Right forelimb (tissue), 1 donor: ENCODE data around the gene TIAM1.

Source experiments
- DNase-seq: peaks from one replicate; pipeline ENCODE4 v3.0.0-alpha.2; 2018

Gene TIAM1

DNA sequence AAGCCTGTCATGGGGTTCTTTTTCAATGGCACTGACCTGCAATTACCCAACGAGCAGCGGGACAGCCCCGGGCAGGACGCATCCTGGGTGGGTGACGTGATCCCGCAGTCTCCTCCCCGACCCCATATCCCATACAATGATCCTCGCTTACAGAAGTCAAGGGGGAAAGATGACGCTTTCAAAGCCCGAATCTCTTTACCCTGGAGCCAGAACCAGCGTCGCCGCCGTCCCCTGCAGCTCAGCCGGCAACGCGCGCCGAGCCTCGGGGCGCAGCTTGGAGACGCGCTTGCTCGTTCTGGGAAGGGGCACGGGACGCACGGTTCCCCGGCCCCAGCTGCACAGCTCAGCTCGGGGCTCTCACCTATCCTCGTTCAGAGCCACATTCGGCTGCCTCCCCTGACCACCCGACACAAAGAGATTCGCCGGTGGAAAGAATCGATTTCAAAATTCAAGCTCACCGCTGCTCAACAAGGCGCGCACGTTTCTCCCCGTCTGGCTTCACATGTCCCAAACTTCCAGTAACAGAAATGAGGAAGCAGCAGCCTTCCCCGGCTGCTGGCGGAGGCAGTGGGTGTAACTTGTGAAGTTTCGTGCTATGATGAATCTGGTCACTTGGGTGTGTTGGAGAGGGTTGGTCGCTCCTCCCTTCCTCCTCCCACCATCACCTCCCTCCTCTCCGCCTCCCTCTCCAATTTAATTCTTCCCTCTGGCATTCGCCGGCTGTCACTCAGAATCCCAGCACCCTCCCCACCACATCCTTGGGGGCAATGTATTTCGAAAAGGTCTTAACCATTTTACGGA lies at the start of gene TIAM1:
TIAM1 (minus strand) TSS at position 582 of the 801 bp plus-strand sequence. CDS start 77,289 bp downstream, outside the sequence.
- DNase-seq = peak; percentile 79

DNA sequence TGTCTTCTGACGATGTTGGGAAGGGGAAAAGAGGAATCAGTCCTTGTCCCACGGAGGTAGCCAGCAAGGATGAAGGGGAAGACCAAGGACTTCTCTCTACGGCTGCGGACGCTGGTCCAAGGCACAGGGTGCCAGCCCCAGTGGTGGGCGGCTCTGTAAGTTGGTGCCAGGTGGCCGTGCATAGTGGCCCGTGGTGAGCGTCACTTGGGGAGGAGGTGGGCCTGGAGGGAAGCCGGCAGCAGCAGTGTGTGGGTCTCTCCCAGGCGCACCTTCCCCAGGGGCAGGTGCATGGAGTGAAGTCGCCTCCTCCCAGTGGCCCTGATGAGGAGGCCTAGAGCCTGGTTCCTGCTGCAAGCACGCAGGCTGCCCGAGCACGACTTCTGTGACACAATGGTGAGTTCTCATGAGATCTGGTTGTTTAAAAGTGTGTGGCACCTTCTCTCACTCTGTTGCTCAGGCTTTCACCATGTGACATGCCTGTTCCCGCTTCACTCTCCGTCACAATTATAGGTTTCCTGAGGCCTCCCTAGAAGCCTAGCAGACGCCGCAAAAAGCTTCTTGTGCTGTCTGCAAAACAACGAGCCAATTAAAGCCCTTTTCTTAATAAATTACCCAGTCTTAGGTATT lies 43.6 kb upstream of the TIAM1 start:
- DNase-seq = no peak

DNA sequence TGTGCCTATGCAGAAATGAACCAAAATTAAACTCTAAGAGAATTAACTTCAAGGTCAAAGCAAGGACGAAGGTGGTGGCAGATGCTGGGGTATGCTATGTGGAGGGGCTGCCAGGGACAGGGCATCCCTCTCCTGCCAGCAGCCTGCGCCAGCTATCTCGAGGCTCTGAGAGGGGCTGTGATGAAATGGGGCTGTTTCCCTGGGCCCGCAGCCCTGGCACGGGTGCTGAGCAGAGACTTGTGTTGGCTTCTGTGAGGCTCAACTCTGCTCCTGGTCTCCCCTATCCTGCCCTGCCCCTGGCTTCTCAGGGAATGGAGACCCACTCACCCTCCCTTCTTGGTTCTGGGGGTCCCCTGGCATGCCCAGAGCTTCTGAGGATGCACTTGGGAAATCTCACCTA lies 41.9 kb upstream of the TIAM1 start:
- DNase-seq = no peak

- no peak for DNase-seq
Measured at GRCh38 chr21:31383770-31384169, 39.7 kb upstream of the TIAM1 start.

DNA sequence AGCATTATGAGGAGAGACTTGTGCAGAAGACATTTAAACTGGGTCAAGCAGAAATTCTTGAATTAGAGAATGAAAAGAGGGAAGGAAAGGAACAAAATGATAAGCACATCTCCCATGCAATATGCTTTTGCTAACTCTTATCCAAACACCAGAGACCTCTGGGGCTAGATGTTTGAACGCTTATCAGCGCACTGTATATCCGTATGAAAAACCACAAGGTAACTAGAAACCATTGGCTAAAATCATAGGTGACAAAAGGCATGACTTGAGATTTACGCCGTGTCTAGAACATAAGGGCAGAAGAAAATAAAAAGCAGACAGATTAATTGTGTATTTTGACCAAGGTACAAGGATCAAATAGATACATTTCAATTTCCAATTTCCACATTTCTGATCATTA lies 38.0 kb upstream of the TIAM1 start:
- no peak for DNase-seq

GRCh38 chr21:31376301-31376700 lies 32.2 kb upstream of the TIAM1 start:
- DNase-seq = no peak

GRCh38 chr21:31374395-31374794 lies 30.3 kb upstream of the TIAM1 start:
- no peak for DNase-seq

GRCh38 chr21:31372471-31372765 lies 28.4 kb upstream of the TIAM1 start:
- DNase-seq = no peak

- DNase-seq = no peak
Measured at GRCh38 chr21:31371715-31372470, 27.8 kb upstream of the TIAM1 start.

DNA sequence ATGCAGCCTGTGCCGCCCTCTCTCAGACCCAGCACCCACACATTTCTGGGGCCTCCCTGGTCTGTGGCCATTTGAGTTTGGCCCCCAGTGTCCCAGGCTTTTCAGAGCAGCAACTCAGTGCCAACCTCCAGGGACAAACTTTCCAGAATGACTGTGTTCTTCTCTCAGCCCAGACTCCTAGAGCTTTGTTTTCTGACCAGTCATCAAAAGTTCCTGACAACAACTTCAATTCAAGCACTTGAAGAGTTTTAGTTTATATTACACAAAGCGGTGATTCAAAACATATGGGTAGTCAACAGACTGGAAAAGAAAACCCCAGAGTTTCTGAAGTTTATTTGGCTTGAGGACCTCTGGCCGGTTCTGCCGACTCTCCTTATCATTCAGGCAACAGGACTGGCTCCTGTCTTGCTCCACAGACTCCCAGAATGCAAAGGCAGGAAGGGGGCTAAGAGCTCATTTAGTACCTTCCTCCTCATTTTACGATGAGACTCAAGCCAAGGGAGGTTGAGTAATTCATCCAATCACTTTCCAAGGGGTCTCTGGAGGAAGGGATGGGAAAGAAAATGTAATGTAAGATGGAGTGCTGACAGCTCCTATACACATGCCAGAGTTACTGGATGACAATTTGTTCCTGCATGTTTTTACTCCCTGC lies 27.0 kb upstream of the TIAM1 start:
- peak; percentile 56 for DNase-seq

DNA sequence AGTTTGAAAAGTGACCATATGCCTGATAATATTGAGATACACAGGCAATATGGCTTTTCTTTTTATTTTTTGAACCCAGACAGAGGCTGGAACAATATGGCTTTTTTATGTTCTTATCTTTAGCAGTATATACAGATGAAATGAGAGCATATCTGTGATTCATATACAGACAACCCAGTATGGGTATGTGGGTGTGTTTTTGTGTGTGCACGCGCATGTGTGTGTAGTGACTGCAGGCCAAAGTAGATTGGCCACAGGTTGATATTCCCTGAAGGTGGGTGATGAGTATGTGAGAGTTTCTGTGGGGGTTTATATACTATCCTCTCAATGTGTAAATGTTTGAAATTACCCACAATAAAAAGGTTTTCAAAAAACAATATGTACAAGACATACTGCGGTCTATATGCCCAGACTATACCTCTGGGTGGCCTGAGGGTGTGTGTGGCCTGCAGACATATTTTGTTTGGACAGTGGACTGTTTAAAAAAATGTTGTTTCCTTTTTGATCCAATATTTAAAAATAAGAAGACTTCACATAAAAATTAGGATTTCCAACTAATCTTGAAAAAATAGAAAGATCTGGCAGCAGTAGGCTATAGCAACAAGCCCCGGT lies 26.3 kb upstream of the TIAM1 start:
- no peak for DNase-seq

DNA sequence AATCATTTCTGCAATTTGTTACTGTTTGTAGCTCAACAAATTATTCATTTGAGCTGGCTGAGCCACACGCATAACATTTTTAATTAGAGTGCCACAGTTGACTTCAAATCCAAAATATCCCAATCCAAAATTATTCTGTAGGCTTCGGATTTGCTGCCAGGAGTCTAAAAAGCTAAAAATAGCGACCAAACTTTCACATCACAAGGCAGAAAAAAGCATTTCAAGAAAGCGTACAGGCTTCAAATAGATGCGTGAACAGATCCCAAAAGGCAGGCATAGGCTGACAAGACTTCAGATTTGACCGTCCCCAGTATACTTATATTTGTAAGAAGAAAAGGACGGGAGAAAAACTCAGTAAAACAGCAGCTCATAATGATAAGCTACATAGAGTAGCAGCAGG lies 24.3 kb upstream of the TIAM1 start:
- DNase-seq = no peak

DNA sequence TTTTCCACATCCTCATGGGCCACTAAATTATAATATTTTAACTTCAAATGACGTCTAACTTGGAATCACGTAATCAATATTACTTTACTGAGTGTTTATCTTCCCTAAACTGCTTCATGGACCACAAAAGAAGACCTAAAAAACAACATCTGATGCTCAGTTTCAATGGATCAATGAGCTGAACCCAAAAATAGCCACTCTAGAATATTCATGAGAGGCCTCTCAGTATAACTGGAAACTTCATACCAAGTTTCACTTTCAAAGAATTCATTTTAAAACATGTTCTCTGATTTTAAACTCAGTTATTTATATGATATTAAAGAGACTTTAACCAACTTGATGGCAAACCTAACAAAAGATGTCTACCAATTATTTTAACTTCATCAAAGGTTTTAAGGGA lies 23.7 kb upstream of the TIAM1 start:
- DNase-seq = no peak

- DNase-seq = no peak
Measured at GRCh38 chr21:31366825-31367224, 22.8 kb upstream of the TIAM1 start.

DNA sequence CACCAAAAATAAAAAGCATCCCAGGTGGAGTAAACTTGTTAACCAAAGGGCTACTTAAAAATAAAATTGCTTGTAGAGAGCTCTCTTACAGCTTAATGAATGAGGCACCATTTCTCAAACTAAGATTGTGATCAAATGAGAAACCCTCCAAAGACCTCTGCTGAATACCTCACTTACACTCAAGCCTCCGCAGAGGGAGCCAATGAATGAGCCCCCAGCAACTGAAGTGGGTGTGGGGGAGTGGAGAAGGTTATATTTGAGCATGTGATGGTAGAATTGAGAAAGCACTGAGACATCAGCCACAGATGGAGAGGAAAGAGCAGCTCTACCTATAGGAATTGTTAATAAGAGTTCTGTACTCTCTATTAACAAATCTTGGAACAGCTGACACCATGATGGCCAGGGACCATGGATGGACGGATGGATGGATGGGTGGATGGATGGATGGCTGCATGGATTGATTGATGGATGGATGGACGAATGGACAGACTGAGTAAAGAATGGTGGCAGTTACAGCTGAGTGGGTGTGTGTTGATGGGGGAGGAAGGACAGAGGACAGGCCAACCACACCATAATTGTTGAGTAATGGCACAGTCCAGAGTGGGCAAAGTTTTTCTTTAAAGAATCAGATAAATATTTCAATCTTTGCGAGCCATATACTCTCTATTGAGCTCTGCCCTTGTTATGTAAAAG lies 20.3 kb upstream of the TIAM1 start:
- DNase-seq = no peak

DNA sequence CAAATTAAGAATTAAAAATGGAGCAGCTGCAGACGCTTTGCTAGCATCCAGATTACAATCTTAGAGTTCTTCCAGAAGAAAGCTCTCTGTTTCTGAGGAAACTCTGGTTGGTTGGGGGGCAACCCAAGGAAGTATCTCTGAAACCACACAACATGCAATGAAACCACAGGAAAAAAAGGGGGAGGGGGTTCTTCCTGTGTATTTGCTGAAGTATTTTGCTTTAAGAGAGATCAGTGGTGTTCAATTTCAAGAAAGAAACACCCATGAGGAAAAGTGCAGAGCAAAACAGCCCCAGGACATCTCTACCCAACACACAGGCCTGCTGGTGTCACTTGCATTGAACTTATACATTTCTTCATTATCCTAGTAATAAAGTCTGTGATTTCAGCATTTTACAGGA lies 19.7 kb upstream of the TIAM1 start:
- no peak for DNase-seq

DNA sequence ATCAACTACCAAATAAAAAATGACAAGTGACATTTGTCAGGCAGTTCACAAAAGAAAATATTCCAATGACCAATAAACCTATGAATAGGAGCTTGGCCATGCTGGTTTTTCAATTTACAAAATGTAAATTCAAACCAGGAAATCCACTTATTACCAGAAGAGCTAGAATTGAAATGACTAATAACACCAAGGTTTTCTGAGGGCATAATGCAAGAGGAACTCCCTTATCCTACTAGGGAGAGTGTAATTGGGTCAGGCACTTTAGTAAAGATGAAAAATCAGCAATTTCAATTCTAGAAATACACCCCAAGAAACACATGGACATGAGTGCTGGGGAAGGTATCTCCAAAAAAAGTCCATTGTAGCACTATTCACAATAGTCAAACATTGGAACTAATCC lies 16.7 kb upstream of the TIAM1 start:
- no peak for DNase-seq

- no peak for DNase-seq
Measured at GRCh38 chr21:31358158-31358557, 14.1 kb upstream of the TIAM1 start.

DNA sequence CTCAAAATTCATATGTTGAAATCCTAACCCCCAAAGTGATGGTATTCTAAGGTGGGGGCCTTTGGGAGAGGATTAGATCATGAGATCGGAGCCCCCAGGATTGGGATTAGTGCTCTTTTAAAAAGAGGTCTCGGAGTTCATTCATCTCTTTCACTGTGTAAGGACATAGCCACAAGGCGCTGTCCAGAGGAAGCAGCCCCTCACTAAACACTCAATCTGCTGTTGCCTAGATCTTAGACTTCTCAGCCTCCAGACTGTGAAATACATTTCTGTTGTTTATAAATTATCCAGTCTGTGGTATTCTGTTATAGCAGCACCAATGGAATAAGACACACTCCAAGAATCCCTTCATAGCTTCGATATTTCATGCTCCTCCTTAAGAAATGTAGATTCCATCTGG lies 12.4 kb upstream of the TIAM1 start:
- DNase-seq = no peak

- DNase-seq = no peak
Measured at GRCh38 chr21:31354604-31355443, 10.8 kb upstream of the TIAM1 start.

DNA sequence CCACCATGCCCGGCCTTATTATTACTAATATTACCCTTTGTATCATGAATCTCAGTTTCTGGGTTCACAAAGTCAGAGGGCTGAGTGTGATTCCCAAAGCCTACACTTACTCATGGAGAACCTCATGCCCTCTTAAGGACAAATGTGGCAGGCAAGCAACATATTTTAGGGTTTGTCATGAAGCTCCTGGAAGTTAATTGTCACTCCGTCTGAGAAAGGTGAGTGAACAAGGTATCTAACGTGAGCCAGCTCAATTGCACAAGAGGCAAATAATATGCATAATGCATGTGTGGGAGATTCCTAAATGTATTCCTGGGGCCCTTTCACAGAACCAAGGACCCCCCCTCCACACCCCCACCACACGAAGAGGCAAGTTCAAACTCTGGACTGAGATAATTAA lies 10.1 kb upstream of the TIAM1 start:
- no peak for DNase-seq

DNA sequence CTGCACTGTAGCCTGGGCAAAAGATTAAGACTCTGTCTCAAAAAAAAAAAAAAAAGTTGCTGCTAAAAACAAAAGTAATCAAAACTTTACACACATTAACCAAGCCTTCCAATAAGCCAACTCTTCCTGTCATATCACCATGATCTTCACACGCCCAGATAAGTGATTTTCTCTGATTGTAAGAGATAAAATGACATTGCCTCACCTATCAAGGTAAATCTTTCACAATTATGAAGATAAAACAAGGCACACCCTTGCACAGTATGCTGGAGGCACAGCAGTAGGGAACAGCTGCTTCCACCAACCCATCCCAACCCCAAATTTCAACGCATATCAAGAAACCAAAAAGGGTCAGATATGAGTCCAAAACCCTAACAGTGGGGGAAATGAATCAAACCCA lies 8.8 kb upstream of the TIAM1 start:
- DNase-seq = no peak
